ENCODE data around the gene GJC2. TPM values are rescaled to one million over a fixed set of nuclear protein-coding genes. Genes with fewer than 3 reads are reported as not detected.
A peak's percentile ranks its signal among the peaks of the same experiment; 100 is the strongest.

The GJC2 gene
- total and polyA plus RNA-seq, 2 donors (not counting 1 experiment from before 2014, with no cell fraction given), result 0.16 to 0.30 TPM

DNA sequence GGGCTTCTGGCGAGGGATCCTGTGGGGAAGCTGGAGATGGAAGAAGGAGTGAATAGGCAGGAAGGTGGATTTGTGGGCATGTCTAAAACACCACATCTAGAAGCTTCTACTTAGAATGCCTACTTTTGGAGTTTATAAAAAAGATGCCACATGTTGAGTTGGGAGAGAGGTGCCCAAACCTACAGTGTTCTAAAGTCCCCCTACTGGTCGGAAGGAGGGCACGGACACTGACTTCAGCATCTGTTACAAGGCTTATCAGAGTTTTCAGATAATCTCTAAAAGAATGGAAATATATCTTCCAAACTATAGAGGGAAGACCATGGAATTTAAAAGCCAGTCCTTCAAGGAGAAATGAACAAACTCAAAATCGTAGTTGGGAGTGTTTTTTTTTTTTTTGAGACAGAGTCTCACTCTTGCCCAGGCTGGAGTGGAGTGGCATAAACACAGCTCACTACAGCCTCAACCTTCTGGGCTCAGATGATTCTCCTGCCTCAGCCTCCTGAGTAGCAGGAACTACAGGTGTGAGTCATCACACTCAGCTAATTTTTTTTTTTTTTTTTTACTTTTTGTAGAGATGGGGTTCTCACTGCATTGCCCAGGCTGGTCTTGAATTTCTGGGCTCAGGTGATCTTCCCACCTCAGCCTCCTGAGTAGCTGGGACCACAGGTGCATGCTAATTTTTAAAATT, 30.7 kb downstream of the GJC2 start:
- Histone ChIP-seq H3K36me3 (replicated peaks in 1 of 2; ENCODE audit: control extremely low read depth in 1 of 2, control insufficient read depth in 1 of 2, extremely low read depth in 1 of 2, insufficient read depth in 2 of 2, low read length in 1 of 2) (peaks cover 0 to 3% of the 10 kb centered on the region in 2 experiments), H3K27ac (ENCODE audit: low read length in 2 of 2) (no peak overlapping the region), H2AFZ (ENCODE audit: insufficient read depth, low read depth, low read length, poor library complexity, severe bottlenecking) (no peak overlapping the region), H3K4me1 (ENCODE audit: control insufficient read depth in 2 of 2, insufficient read depth in 2 of 2, low read length in 2 of 2) (no peaks in the 10 kb centered on the region), H3K4me3 (ENCODE audit: control extremely low read depth in 1 of 5, extremely low read depth in 1 of 5, insufficient read depth in 1 of 5, low read depth in 2 of 5, low read length in 4 of 5) (no peak overlapping the region), H3K9me3 (ENCODE audit: control extremely low read depth in 1 of 3, control insufficient read depth in 2 of 3, insufficient read depth in 1 of 3, low read length in 2 of 3) (no peaks in the 10 kb centered on the region), H3K9ac (ENCODE audit: low read length) (no peak overlapping the region), H4K20me1 (ENCODE audit: control insufficient read depth, insufficient read depth, low read length, poor library complexity, severe bottlenecking) (peaks cover 4% of the 10 kb centered on the region), H3K4me2 (replicated peaks; ENCODE audit: low read depth, low read length, poor library complexity, severe bottlenecking) (no peak overlapping the region), H3K79me2 (ENCODE audit: control insufficient read depth, insufficient read depth, low read length) (peaks cover 9% of the 10 kb centered on the region), H3K27me3 (replicated peaks in 1 of 4; ENCODE audit: control extremely low read depth in 1 of 4, control insufficient read depth in 3 of 4, insufficient read depth in 4 of 4, low read length in 3 of 4) (no peaks in the 10 kb centered on the region)
- no peaks in the 10 kb centered on the region for H3K9me3 Mint-ChIP-seq (ENCODE audit: insufficient read depth)
- no peaks in the 10 kb centered on the region for H3K27me3 Mint-ChIP-seq
- peak; percentile 42 for DNase-seq
- ChIA-PET POLR2A (no interaction called here), CTCF (interaction anchor here (0.7 to 1.4 kb wide), 3 partner anchors 13 to 85 kb away, joined by 3 to 5 read pairs (median 3); no protein-coding TSS in a partner anchor)
- WGBS (ENCODE audit: insufficient coverage), result no CpG with 5 or more reads among the region's 4 CpGs
- peaks cover 4% of the 10 kb centered on the region for H3K4me1 Mint-ChIP-seq
- no peak for ATAC-seq (ENCODE audit: low read depth)
- TF ChIP-seq EZH2 (IDR thresholded peaks at IDR 0.05; ENCODE audit: borderline replicate concordance, insufficient read depth, low read depth, low read length, poor library complexity, severe bottlenecking), result no peak
- TF ChIP-seq, protein P1, sequence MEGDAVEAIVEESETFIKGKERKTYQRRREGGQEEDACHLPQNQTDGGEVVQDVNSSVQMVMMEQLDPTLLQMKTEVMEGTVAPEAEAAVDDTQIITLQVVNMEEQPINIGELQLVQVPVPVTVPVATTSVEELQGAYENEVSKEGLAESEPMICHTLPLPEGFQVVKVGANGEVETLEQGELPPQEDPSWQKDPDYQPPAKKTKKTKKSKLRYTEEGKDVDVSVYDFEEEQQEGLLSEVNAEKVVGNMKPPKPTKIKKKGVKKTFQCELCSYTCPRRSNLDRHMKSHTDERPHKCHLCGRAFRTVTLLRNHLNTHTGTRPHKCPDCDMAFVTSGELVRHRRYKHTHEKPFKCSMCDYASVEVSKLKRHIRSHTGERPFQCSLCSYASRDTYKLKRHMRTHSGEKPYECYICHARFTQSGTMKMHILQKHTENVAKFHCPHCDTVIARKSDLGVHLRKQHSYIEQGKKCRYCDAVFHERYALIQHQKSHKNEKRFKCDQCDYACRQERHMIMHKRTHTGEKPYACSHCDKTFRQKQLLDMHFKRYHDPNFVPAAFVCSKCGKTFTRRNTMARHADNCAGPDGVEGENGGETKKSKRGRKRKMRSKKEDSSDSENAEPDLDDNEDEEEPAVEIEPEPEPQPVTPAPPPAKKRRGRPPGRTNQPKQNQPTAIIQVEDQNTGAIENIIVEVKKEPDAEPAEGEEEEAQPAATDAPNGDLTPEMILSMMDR (IDR thresholded peaks at IDR 0.05), result peak; percentile 49
- no peak overlapping the region for H3K4me3 Mint-ChIP-seq
- intact Hi-C loops (cut with micrococcal nuclease), result no loop called here
- no peak overlapping the region for H3K27ac Mint-ChIP-seq

DNA sequence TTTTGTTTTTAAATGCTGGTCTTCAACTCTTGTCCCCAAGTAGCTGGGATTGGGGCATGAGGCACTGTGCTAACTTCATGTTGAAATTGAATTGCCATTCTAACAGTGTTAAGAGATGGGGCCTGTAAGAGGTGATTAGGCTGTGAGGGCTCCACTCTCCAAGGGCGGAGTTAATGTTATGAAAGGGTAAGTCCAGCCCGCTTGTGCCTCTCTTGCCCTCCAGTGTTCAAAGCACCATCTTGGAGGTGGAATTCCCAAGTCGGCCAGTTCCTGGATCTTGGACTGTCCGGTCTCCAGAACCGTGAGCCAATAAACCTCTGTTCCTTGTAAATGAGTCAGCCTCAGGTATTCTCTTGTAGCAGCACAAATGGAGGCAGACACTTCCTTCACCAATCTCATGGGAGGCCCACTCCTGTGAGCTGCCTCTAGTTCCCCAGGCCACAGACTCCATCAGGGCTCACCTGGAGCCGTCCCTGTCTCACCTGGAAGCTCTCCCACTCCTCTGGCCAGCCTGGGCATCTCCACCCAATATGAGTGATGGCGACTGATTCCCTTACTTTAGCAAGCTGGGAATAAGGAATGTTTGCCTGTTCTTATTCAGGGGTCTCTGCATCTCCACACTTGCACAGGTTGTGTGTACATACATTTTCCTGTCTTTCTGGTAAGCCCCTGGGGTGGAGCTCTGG, 31.4 kb downstream of the GJC2 start:
- Histone ChIP-seq H3K27me3 (replicated peaks in 1 of 4; ENCODE audit: control extremely low read depth in 1 of 4, control insufficient read depth in 3 of 4, insufficient read depth in 4 of 4, low read length in 3 of 4) (no peaks in the 10 kb centered on the region), H3K9me3 (ENCODE audit: control extremely low read depth in 1 of 3, control insufficient read depth in 2 of 3, insufficient read depth in 1 of 3, low read length in 2 of 3) (no peaks in the 10 kb centered on the region), H3K36me3 (replicated peaks in 1 of 2; ENCODE audit: control extremely low read depth in 1 of 2, control insufficient read depth in 1 of 2, extremely low read depth in 1 of 2, insufficient read depth in 2 of 2, low read length in 1 of 2) (no peaks in the 10 kb centered on the region), H2AFZ (ENCODE audit: insufficient read depth, low read depth, low read length, poor library complexity, severe bottlenecking) (no peak overlapping the region), H3K79me2 (ENCODE audit: control insufficient read depth, insufficient read depth, low read length) (peaks cover 3% of the 10 kb centered on the region), H3K4me2 (replicated peaks; ENCODE audit: low read depth, low read length, poor library complexity, severe bottlenecking) (no peak overlapping the region), H4K20me1 (ENCODE audit: control insufficient read depth, insufficient read depth, low read length, poor library complexity, severe bottlenecking) (no peaks in the 10 kb centered on the region), H3K27ac (ENCODE audit: low read length in 2 of 2) (no peak overlapping the region), H3K4me1 (ENCODE audit: control insufficient read depth in 2 of 2, insufficient read depth in 2 of 2, low read length in 2 of 2) (no peaks in the 10 kb centered on the region), H3K4me3 (ENCODE audit: control extremely low read depth in 1 of 5, extremely low read depth in 1 of 5, insufficient read depth in 1 of 5, low read depth in 2 of 5, low read length in 4 of 5) (no peak overlapping the region), H3K9ac (ENCODE audit: low read length) (no peak overlapping the region)
- Mint-ChIP-seq H3K4me1 (peaks cover 4% of the 10 kb centered on the region), H3K9me3 (ENCODE audit: insufficient read depth) (no peaks in the 10 kb centered on the region), H3K4me3 (no peak overlapping the region), H3K27me3 (no peaks in the 10 kb centered on the region), H3K27ac (no peak overlapping the region)
- no peak for TF ChIP-seq EZH2 (IDR thresholded peaks at IDR 0.05; ENCODE audit: borderline replicate concordance, insufficient read depth, low read depth, low read length, poor library complexity, severe bottlenecking)
- TF ChIP-seq, protein P1 (IDR thresholded peaks at IDR 0.05), result no peak
- CTCF ChIA-PET, result interaction anchor here (0.7 to 1.3 kb wide), 2 partner anchors 12 to 86 kb away, joined by 3 read pairs; no protein-coding TSS in a partner anchor
- WGBS (ENCODE audit: insufficient coverage), result 97% methylated on average over 6 of the region's 7 CpGs
- intact Hi-C loops (cut with micrococcal nuclease), result no loop called here
- DNase-seq (no peak), ATAC-seq (ENCODE audit: low read depth) (no peak)
- POLR2A ChIA-PET, result no interaction called here
